Esophagus muscularis mucosa (tissue), 3 donors: ENCODE data around the gene SEC23IP.

Source experiments
- CTCF ChIP-seq, 3 experiments: fragments of 200-600 bp in 2 of 3; fragments of 450-650 bp in 1 of 3; sonication (generic) in 2 of 3; IDR thresholded peaks; one replicate each; pipeline ENCODE4 v1.5.1; 2017 to 2019; ENCODE audit warnings: antibody characterized with exemption in 3 of 3, mild to moderate bottlenecking in 2 of 3, moderate library complexity in 1 of 3
- POLR2A ChIP-seq: fragments of 450-650 bp; IDR thresholded peaks from one replicate; pipeline ENCODE4 v1.6.1; 2017; ENCODE audit warnings: antibody characterized with exemption, moderate library complexity, mild to moderate bottlenecking, low read depth

DNA sequence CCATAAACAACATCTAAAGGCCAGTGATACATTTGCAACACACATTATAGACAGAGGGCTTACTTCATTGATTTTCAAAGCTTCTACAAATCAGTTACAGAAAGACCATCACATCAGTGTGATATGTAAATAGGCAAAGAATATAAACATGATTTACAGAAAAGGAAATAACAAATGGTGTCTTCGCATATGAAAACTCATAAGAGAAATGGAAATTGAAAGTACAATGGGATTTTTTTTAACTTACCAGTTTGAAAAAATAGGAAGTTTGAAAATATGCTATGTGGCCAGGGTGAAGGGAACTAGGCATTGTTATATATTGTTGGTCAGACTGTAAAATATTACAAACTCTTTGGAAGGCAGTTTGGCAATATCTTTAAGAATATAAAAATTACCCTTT is 27.3 kb downstream of the SEC23IP start:
- TF ChIP-seq CTCF (IDR thresholded peaks at IDR 0.05) (no peak), POLR2A (no peak)
